NCI-H1092 (cell line): Measurements from ENCODE around the gene GPR89A.
"Not testable (repeated sequence)": the region's sequence is repeated elsewhere in the genome, so short reads cannot be mapped to it uniquely, and the experiment has no call there.

ENCODE experiments used
- DNase-seq: peaks from one replicate; lab custom pipeline; 2025; lab: John Stamatoyannopoulos, UW

Gene GPR89A

DNA sequence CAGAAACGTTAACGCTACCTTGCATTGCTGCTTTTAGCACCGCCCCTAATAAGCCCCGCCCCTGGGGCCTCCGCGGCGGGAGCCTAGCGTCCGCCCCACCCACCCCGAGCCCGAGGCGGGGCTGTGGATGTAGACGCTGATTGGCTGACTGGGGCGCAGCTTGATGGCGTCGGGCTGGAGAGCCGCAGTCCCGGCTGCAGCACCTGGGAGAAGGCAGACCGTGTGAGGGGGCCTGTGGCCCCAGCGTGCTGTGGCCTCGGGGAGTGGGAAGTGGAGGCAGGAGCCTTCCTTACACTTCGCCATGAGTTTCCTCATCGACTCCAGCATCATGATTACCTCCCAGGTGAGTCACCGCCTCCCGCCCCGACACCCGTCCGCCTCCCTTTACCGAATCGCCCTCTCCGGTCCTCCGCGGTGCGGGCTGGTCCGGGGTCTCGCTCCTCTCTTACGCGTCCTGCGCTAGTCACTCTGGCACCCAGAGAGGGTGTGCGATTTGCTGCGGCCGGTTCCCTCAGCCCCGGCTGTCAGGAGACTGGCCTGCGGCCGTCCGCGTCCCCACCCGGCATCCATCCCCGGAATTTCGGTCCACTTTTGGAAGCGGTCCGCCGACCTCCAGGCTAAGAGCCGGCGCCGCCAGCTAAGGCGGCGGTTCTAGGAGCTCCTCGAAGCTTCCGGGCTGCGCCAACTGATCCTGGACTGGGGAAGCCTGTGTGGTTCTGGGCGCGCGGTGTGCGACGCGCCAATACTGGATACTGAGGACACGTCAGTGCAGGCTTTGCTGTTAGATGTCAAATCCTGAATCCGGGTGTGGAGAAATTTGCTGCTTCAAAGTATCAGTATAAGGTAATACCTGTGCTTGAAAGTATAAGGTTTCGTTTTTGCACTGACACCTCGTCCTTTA, at the start of gene GPR89A:
Gene GPR89A (plus strand): TSS at position 156 of the 901 bp plus-strand sequence. CDS start 146 bp downstream, at position 302.
- DNase-seq = peak; percentile 96

DNA sequence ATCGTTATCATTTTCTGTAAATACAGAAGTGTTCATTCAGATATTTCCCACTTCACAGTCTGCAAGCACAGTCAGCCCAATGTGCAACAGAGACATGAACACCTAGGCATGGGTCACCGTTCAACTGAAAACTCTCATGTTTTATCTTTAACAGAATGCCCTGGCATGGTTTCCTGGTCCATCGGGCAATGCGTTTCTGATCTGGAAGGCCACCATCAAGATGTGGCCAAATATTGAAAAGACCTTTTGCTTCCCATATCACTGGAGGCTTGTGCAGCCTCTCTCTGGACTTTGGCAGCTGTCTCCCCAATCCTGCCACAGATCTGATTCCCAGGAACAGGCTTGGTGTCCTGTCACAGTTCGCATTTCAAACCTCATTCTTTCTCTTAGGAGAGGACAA, 21.0 kb upstream of the GPR89A start:
- not testable (repeated sequence) for DNase-seq

DNA sequence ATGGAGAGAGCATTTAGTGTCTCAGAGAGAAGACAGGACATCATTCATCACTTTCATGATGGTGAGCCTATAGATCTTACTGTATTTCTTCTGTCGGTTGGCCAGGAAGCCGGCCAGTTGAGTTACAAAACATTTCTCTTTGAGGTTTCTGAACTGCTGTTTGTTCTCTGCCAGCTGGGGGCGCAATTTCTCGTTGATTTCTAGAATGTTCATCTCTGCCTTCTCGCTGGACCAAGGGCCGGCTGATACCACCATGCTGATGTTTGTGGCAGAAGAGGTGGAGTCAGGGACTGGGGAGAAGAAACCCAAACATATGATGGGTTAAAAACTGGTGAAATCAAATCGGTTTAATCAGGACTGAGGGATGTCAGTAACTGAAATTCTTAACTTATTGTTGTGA, 17.0 kb upstream of the GPR89A start:
- not testable (repeated sequence) for DNase-seq

DNA sequence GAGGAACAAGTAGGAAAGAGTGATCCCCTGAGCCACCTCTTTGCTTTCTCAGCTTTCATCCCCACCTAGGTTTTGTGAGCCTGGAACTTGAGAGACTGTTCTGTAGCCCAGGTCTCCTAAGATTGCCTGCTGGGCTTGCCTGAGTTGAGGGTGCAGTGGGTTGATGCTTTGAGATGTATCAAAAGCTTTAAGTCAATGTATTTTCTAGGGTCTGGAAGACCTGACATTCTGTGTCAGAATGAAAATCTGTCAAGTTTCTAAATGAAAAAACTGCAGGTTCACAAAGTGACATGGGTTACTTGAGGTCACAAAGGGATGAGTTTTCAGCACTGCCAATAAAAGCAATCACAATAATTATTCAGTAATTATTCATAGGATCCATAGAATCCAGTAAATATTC, 15.4 kb upstream of the GPR89A start:
- not testable (repeated sequence) for DNase-seq

DNA sequence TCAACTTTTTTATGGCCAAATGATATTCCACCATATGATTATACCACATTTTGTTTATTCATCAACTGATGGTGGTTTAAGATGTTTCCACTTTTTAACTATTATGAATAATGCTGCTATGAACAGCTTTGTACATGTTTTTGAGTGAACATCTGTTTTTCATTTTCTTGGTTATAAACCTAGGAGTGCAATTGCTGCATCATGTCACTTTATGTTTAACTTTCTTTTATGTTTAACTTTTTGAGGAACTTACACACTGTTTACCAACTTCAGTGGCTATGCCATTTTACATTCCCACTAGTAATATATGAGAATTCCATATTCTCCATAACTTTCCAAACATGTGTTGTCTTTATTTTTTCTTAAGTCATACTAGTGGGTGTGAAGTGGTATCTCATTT, 12.4 kb upstream of the GPR89A start:
- not testable (repeated sequence) for DNase-seq

DNA sequence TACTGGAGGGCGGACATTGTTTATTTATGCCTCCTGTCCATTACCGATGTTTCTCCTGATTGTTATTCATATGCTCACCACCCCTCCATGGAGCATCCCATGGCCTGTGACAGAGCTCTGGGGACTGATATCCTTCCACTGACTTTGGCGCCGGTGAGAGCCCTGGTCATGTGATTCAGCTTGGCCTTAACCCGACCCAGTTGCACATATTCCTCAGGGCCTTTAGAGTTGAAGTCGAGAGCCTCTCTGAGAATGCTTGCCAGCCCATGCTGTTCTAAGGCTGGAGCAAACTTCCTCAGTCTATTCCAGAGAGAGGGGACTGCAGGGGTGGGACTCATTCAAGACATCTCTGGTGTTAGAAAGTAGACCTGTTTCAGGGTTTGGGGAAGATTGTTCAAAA, 11.6 kb upstream of the GPR89A start:
- DNase-seq = not testable (repeated sequence)

DNA sequence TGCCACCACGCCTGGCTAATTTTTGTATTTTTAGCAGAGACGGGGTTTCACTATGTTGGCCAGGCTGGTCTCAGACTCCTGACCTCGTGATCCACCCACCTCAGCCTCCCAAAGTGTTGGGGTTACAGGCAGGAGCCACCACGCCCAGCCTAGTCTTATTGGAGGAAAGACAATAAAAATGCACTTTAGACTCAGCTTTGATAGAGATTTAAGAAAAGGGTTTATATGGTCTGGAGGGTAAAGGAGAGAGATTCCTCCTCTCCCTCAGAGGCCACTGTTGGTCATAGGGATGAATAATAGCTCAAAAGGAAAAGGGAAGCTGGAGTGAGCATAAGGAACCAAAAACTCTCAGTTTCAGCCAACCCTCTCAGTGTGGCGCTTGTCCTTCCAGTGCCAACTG, 8.4 kb upstream of the GPR89A start:
- DNase-seq = not testable (repeated sequence)

DNA sequence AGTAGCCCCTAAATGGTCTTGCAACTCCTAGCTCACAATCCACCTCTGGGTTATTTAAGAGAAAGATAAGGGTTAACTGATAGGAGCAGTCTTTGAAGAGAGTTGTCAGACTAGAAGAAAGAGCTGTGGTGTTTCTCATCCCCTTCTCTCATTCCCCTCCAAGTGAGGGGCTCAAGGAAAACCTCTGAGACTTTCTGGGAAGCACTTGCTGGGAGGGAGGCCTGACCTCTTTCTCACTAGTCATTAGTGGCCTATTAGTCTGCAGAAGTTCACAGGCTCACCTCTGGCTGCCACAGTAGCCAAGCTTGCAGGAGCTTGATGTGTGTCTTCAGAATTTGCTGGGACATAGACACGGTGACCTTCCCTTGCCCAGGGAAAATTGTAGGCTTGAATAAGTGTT, 6.2 kb upstream of the GPR89A start:
- no peak for DNase-seq

DNA sequence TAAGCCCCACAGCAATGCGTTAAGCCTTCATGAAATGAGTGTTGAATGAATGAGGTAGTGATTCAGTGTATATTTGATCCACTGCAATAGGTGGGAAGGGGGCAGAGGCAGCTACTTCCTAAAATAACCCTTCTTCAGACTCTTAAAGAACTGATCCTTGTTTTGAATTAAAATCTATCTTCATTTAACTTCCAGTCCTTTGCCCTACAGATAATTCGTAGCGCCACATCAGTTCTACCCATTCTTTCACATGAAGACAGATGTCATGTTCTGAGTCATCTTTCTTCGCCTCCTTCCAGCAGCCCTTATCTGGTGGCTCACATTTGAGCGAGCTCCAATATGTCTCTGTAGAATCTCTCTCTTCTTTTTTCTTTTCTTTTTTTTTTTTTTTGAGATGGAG, 948 bp upstream of the GPR89A start:
- DNase-seq = not testable (repeated sequence)

DNA sequence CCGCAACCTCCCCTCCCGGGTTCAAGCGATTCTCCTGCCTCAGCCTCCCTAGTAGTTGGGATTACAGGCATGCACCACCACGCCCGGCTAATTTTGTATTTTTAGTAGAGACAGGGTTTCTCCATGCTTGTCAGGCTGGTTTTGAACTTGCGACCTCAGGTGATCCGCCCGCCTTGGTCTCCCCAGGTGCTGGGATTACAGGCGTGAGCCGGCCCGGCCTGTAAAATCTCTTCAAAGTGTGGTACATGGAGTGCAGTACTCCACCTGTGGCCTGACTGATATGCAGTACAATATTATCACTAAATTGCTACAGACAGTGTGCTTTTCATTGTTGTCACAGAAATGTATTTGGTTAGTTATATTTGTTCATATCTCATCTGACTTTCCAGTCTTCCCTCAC, 499 bp upstream of the GPR89A start:
- DNase-seq = not testable (repeated sequence)

DNA sequence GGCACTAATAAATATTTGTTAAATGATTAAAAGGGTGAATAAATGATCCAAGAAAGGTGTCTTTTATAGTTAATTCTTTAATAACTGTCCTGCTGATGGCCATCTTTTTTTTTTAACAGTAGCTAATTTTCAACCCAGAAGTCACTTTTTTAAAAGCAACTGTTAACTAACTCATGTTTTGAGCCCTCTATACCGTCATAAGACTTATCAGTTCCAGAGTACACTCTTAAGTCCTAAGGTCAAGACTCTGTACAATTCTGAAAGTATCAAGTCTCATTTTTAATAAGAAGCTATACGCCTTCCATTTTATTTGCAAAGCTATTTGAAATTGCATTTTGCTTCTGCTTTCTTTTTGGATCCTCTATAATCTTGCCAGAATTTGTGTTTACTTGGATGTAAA, 3.0 kb downstream of the GPR89A start:
- DNase-seq = not testable (repeated sequence)

DNA sequence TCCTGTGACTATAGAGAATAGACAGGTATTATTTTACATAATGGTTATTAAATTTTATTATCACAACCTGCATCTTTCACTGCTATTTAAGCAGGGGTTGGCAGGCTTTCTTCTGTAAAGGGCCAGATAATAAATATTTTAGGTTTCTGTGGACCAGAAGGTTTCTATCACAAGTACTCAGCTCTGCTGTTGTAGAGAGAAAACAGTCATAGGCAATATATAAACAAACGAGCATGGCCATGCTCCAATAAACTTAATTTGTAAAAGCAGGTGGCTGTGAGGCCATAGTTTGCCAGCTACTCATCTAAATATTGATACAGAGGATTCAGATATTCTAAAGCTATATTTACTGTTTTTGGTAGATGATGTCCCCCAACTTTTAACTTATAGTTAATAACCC, 12.3 kb downstream of the GPR89A start:
- not testable (repeated sequence) for DNase-seq

DNA sequence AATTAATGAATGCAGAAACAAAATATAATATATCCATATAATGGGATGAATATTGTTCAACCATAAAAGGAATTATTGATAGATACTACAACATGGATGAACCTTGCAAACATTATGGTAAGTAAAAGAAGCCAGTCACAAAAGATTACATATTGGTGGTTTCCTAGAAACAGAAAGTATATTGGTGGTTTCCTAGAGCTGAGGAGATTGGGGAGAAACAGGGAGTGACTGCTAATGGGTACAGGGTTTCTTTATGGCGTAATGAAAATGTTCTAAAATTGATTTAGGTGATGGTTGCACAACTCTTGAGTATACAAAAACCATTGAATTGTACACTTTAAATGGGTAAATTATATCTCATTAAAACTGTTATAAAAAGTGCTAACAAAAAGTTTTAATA, 14.4 kb downstream of the GPR89A start:
- not testable (repeated sequence) for DNase-seq

DNA sequence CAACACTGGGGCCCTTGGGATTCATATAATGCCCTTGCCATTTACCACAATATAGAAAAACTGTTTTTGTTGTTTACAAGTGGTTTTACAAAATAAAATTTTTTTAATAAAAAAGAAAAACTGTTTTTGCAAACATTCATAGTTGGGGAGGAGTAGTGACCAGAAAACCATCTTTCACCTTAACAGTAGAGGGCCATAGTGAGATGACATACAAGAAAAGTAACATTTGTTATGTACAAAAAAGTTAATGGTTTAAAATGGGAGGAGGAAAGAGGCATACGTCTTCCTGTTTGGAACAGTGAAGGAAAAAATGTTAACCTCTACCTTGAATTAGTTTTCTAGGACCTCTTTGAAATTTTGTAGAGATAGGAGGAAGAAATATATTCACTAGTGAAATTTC, 28.4 kb downstream of the GPR89A start:
- not testable (repeated sequence) for DNase-seq

DNA sequence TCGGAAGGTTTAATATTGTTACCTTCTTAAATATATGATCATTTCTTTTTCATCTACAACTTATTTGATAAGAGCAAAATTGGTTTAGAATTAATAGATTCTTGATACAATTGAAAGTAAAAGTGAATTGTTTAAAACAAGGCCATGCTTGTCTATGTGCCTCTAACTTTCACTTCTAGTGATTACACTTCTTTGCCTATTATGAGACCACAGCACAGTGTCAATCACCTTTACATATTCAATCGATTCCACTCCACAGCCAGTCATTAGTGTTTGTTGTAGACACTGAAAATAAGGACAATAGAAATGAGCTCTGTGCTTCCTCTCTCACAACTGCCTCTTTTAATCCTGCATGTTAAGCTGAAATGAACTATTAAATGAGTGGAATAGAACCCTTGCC, 34.1 kb downstream of the GPR89A start:
- DNase-seq = not testable (repeated sequence)

DNA sequence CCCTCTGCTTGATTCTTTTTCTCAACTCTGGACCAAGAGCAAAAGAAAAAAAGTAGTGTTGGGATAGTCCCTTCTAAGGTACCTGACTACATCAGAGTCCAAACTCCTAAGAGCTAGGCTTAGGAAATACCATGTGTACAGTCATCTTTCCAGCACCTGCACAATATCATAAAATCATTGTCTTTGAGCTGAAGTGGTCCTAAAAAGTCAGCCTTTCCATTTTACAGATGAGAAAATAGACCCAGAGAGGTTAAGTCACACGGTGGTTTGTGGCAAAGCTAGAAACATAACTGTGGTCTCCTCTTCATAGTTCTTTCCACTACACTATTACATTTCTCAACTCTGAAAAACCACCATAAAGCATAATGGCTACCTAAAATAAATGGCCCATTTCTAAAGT, 36.2 kb downstream of the GPR89A start:
- not testable (repeated sequence) for DNase-seq

DNA sequence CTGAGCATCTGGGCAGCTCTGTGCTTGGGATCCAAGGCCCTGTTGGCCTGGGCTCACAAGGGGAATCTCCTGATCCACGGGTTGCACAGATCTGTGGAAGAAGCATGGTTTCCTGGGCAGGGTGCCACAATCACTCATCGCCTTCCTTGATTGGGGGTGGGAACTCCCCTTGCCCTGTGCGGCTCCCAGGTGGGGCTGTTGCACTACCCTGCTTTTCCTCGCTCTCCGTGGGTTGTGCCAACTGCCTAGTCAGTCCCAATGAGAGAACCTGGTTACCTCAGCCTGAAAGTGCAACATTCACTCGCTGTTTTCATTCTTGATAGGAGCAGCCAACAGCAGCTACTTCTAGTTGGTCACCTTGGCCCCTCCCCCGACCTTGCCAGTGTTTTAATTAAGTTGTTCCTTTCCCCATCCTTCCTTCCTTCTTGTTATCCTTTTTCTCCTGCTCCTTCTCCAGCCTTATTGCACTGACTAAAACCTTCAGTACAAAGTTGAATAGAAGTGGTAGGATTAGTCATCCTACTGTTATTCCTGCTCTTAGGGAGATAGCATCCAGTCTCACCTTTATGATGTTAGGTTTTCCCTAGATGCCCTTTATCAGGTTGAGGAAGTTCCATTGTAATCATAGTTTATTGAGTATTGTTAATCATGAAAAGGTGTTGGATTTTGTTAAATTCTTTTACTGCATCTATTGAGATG, 48.6 kb downstream of the GPR89A start:
- DNase-seq = not testable (repeated sequence)

DNA sequence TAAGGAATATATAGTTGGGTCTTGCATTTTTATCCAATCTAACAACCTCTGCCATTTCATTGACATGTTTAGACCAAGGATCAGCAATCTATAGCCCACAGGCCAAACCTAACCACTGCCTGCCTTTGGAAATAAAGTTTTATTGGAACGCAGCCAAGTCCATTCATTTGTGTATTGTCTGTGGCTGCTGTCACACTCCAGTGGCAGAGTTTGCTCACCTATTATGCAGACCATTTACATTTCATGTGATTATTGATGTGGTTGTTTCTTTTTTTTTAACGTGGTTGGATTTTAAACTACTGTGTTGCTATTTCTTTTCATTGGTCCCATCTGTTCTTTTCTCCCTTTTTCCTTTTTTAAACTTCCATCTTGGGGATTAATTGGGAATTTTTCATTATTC, 54.7 kb downstream of the GPR89A start:
- not testable (repeated sequence) for DNase-seq

DNA sequence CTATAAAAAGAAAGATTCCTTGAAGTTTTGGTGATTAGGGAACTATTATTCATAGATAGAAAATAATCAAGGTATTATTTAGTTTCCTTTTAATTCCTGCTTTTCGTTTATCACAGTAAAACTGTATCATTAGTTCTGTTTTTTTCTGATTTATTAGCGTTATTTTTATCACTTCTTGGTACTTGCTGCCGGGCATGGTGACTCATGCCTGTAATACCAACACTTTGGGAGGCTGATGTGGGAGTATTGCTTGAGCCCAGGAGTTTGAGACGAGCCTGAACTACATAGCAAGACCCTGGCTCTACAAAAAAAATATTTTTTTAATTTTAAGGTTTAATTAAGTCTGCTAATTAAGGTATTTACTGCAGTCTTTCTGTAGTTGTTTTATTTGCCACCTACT, 57.2 kb downstream of the GPR89A start:
- DNase-seq = not testable (repeated sequence)

DNA sequence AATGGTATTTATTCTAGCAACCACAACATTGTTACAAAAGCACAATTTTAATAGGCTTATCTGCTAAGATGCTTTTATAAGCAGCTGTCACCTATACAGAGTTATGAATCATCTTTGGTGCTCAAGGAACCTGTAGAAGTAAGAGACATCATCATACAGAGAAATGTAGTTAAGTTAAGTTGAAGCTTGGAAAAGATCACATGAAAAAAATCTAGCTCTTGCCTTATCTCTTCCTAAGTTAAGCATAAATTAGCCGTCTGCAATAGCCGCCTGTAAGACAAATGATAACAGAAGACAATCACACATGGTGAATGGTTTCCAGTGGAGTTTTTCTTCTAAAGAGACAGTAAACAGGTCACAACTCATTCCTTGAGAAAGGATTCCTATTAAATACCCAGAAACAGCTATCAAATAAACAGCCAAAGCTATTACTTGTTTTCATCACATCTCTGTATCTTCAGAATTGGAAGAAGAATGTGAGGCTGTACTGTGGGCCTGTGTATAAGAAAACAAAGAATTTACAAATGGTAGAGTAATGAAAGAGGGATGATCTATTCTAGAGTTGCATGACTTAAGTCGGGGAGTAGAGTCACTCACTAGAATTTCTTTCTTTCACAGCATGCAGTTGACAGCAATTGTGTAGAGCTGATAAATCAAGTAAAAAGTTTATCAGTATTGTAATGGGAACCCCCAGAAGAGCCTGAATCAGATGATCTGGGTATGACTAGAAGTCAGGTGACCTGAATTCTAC, 63.4 kb downstream of the GPR89A start:
- DNase-seq = not testable (repeated sequence)

DNA sequence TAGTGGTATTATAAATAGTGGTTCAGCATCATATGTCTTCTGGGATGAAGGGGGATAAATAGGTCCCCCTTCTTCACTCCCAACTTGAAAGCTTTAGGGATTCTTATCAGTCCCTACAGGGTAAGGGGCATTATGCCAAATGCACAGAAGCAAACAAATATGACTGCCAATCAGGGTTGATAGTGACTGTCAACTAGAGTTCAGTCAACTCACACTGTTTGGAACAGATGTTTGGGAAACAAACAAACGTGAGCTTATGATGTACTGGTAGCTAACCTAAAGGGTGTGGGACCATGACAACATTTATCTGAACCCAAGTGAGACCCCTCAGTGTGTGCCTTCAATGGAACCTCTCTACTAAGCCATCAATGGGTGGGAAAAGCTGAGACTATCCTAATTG, 65.4 kb downstream of the GPR89A start:
- DNase-seq = not testable (repeated sequence)

DNA sequence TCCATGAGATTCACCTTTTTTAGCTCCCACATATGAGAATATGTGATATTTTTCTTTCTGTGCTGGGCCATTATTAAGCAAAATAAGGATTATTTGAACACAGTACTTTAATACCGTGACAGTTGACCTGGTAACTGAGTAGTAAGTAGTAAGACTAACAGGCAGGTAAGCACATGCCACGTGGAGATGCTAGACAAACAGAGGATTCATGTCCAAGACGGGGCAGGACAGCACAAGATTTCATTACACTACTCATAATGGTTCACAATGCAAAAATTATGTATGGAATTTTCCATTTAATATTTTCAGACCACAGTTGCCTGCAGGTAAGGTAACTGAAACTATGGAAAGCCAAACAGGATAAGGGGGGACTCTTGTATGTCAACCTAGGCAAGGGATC, 77.1 kb downstream of the GPR89A start:
- not testable (repeated sequence) for DNase-seq
